Stromal cell of bone marrow (primary cell): ENCODE measurements around the gene RNF208.

Experiments
- DNase-seq: peaks from one replicate; pipeline ENCODE4 v3.0.0-alpha.2; 2012; ENCODE audit warnings: low read depth

RNF208 gene

GRCh38 chr9:137214620-137215019, 7.4 kb downstream of the RNF208 start:
- no peak for DNase-seq

GRCh38 chr9:137213160-137214060, 8.6 kb downstream of the RNF208 start:
- DNase-seq, result no peak

- no peak for DNase-seq
These were observed 9.5 kb downstream of the RNF208 start for GRCh38 chr9:137212520-137212919.

- no peak for DNase-seq
These were observed 10.5 kb downstream of the RNF208 start for GRCh38 chr9:137211532-137211931.

- DNase-seq, result no peak
These were observed 15.4 kb downstream of the RNF208 start for GRCh38 chr9:137206602-137207001.

GRCh38 chr9:137205126-137206069, 16.6 kb downstream of the RNF208 start, which contains the start of the genes NDOR1 and TMEM203:
Gene NDOR1, plus strand, starts transcription at chr9:137205700. Its CDS starts 78 bp downstream, at chr9:137205778.
Gene TMEM203, minus strand, starts transcription at chr9:137205648. Its CDS starts 234 bp downstream, at chr9:137205414.
- DNase-seq, result peak; percentile 73

- DNase-seq, result no peak
These were observed 17.3 kb downstream of the RNF208 start for GRCh38 chr9:137204731-137205125.

- no peak for DNase-seq
These were observed 19.1 kb downstream of the RNF208 start for GRCh38 chr9:137202966-137203365.

- DNase-seq, result no peak
These were observed 20.7 kb downstream of the RNF208 start for GRCh38 chr9:137201205-137201868.

- DNase-seq, result peak; percentile 99
These were observed 21.5 kb downstream of the RNF208 start, which contains the start of gene TPRN for GRCh38 chr9:137200311-137201204. Gene TPRN, minus strand, starts transcription at chr9:137200741. Its CDS starts 30 bp downstream, at chr9:137200711.

GRCh38 chr9:137199411-137200121, 22.5 kb downstream of the RNF208 start:
- DNase-seq, result no peak

- no peak for DNase-seq
These were observed 23.1 kb downstream of the RNF208 start for GRCh38 chr9:137198902-137199283.

GRCh38 chr9:137198051-137198901, 23.8 kb downstream of the RNF208 start:
- no peak for DNase-seq

- no peak for DNase-seq
These were observed 26.4 kb downstream of the RNF208 start for GRCh38 chr9:137195525-137196220.

GRCh38 chr9:137194909-137195308, 27.1 kb downstream of the RNF208 start:
- no peak for DNase-seq

GRCh38 chr9:137194388-137194787, 27.7 kb downstream of the RNF208 start:
- no peak for DNase-seq

GRCh38 chr9:137193771-137194170, 28.3 kb downstream of the RNF208 start:
- DNase-seq, result no peak

- DNase-seq, result no peak
These were observed 29.2 kb downstream of the RNF208 start for GRCh38 chr9:137192859-137193258.

- no peak for DNase-seq
These were observed 29.6 kb downstream of the RNF208 start for GRCh38 chr9:137192448-137192780.
